Endodermal cell (in vitro differentiated cells): Measurements from ENCODE around the gene TAGAP. TPM values are rescaled to one million over a fixed set of nuclear protein-coding genes. Genes with fewer than 3 reads are reported as not detected.
A peak's percentile ranks its signal among the peaks of the same experiment; 100 is the strongest.

Experiments used
- DNase-seq: peaks from one replicate; pipeline ENCODE4 v3.0.0-alpha.2; 2017
- H3K27ac ChIP-seq: 2 replicates; pipeline ENCODE4 v1.5.1; 2013; ENCODE audit warnings: mild to moderate bottlenecking, low read depth, low read length, moderate library complexity
- H3K27me3 ChIP-seq: 2 replicates; pipeline ENCODE4 v1.6.1; 2013; ENCODE audit warnings: mild to moderate bottlenecking, low read length, moderate library complexity; ENCODE audit not compliant: insufficient read depth, control insufficient read depth, poor library complexity, severe bottlenecking
- H3K36me3 ChIP-seq: 2 replicates; pipeline ENCODE4 v1.7.0; 2013; ENCODE audit warnings: mild to moderate bottlenecking, low read length, moderate library complexity; ENCODE audit not compliant: control insufficient read depth, insufficient read depth
- H3K4me1 ChIP-seq: one replicate; pipeline ENCODE4 v1.7.0; 2013; ENCODE audit warnings: low read length; ENCODE audit not compliant: control insufficient read depth, insufficient read depth
- H3K4me3 ChIP-seq: 2 replicates; pipeline ENCODE4 v1.5.1; 2013; ENCODE audit warnings: mild to moderate bottlenecking, low read length, moderate library complexity
- H3K9ac ChIP-seq: 2 replicates; pipeline ENCODE4 v1.6.1; 2013; ENCODE audit warnings: mild to moderate bottlenecking, low read length, moderate library complexity; ENCODE audit not compliant: poor library complexity, severe bottlenecking; ENCODE audit errors: extremely low read depth
- H3K9me3 ChIP-seq: 2 replicates; pipeline ENCODE4 v1.6.1; 2013; ENCODE audit warnings: mild to moderate bottlenecking, low read length, moderate library complexity; ENCODE audit not compliant: control insufficient read depth
- H3K27ac Mint-ChIP-seq: 2 replicates; pipeline ENCODE4 v1.8.0; 2020; ENCODE audit warnings: mixed read lengths
- H3K27me3 Mint-ChIP-seq: 2 replicates; pipeline ENCODE4 v1.8.0; 2021; ENCODE audit warnings: mild to moderate bottlenecking, mixed read lengths; ENCODE audit not compliant: insufficient read depth
- H3K36me3 Mint-ChIP-seq: 2 replicates; pipeline ENCODE4 v1.8.0; 2020; ENCODE audit warnings: low read depth, mixed read lengths
- H3K4me1 Mint-ChIP-seq: 2 replicates; pipeline ENCODE4 v1.8.0; 2020; ENCODE audit warnings: mixed read lengths
- H3K4me3 Mint-ChIP-seq: 2 replicates; pipeline ENCODE4 v1.8.0; 2020; ENCODE audit warnings: mild to moderate bottlenecking, moderate library complexity, mixed read lengths
- H3K9me3 Mint-ChIP-seq: 2 replicates; pipeline ENCODE4 v1.8.0; 2020; ENCODE audit warnings: mild to moderate bottlenecking, mixed read lengths
- CTCF ChIP-seq: fragments of 200-600 bp; sonication (generic); conservative IDR thresholded peaks from 2 replicates; pipeline ENCODE4 v1.5.0; 2021; ENCODE audit warnings: antibody characterized with exemption, mild to moderate bottlenecking
- WGBS, 2 experiments: methylation state at CpG; one replicate each; pipeline versions ENCODE4 v1.1.5 to v1.1.7; 2013; ENCODE audit warnings: missing lambda C conversion rate in 2 of 2, mixed read lengths in 1 of 2; ENCODE audit not compliant: insufficient coverage in 1 of 2, insufficient read length in 1 of 2; 5-methylcytosine and 5-hydroxymethylcytosine counted together
- total RNA-seq, 2 donors: library from RNA; stranded (reverse); fragmentation: NEBNext Ultra II Directional in 1 of 2; extraction: Animal tissue kit (Norgen Biotek cat#: 25700) in 1 of 2; gene quantifications; 2 replicates in 1 of 2; 3 replicates in 1 of 2; pipeline ENCODE4 v1.2.1, GENCODE V29; 2021

Gene TAGAP
- total RNA-seq, 2 donors from 2014 or later, result 0.24 TPM; not detected in 1

GRCh38 chr6:158999154-158999665, 45.6 kb downstream of the TAGAP start:
- Histone ChIP-seq H3K4me3 (peak overlapping the region; percentile 95), H3K9ac (peak overlapping the region; percentile 87), H3K36me3 (peaks cover 15% of the 10 kb centered on the region), H3K4me1 (no peaks in the 10 kb centered on the region), H3K9me3 (no peaks in the 10 kb centered on the region), H3K27ac (no peak overlapping the region), H3K27me3 (no peaks in the 10 kb centered on the region)
- no peak for DNase-seq
- no peak for TF ChIP-seq CTCF
- Mint-ChIP-seq H3K36me3 (peaks cover 3% of the 10 kb centered on the region), H3K27me3 (no peaks in the 10 kb centered on the region), H3K9me3 (no peaks in the 10 kb centered on the region), H3K4me3 (peak overlapping the region; percentile 95), H3K27ac (peak overlapping the region; percentile 95), H3K4me1 (peaks cover 13% of the 10 kb centered on the region)
- 5 to 31% methylated on average over 4 to 24 of the region's 24 CpGs for whole genome bisulfite sequencing, 2 experiments

GRCh38 chr6:158996856-158997255, 47.9 kb downstream of the TAGAP start:
- H3K9me3 ChIP-seq, result peaks cover 7% of the 10 kb centered on the region
- Mint-ChIP-seq H3K4me3 (no peak overlapping the region), H3K27me3 (no peaks in the 10 kb centered on the region), H3K9me3 (peaks cover 1% of the 10 kb centered on the region), H3K36me3 (peaks cover 16% of the 10 kb centered on the region), H3K4me1 (peaks cover 9% of the 10 kb centered on the region), H3K27ac (no peak overlapping the region)
- no peak overlapping the region for H3K4me3 ChIP-seq
- DNase-seq, result no peak
- H3K4me1 ChIP-seq, result no peaks in the 10 kb centered on the region
- TF ChIP-seq CTCF, result no peak
- no peak overlapping the region for H3K27ac ChIP-seq
- H3K9ac ChIP-seq, result no peak overlapping the region
- 94 to 98% methylated on average over 2 of the region's 2 CpGs for WGBS, 2 experiments
- peaks cover 20% of the 10 kb centered on the region for H3K36me3 ChIP-seq
- H3K27me3 ChIP-seq, result no peaks in the 10 kb centered on the region

GRCh38 chr6:158993639-158994038, 51.2 kb downstream of the TAGAP start:
- peaks cover 6% of the 10 kb centered on the region for H3K9me3 Mint-ChIP-seq
- peaks cover 29% of the 10 kb centered on the region for H3K36me3 Mint-ChIP-seq
- Histone ChIP-seq H3K27ac (no peak overlapping the region), H3K9me3 (peaks cover 12% of the 10 kb centered on the region), H3K27me3 (no peaks in the 10 kb centered on the region), H3K4me1 (no peaks in the 10 kb centered on the region), H3K36me3 (peaks cover 26% of the 10 kb centered on the region), H3K9ac (no peak overlapping the region), H3K4me3 (no peak overlapping the region)
- no peak for DNase-seq
- H3K27me3 Mint-ChIP-seq, result no peaks in the 10 kb centered on the region
- H3K4me3 Mint-ChIP-seq, result no peak overlapping the region
- no peak overlapping the region for H3K27ac Mint-ChIP-seq
- no peak for TF ChIP-seq CTCF
- 98 to 100% methylated on average over 1 to 3 of the region's 3 CpGs for WGBS, 2 experiments
- H3K4me1 Mint-ChIP-seq, result peaks cover 4% of the 10 kb centered on the region
